ENCODE measurements around the gene LETM1.
A peak's percentile ranks its signal among the peaks of the same experiment; 100 is the strongest.

Gene LETM1

GRCh38 chr4:1802720-1803522, 53.0 kb downstream of the LETM1 start:
- WGBS (ENCODE audit: extremely low coverage, insufficient coverage, insufficient read length), result no CpG with 5 or more reads among the region's 71 CpGs
- no peak overlapping the region for H3K14ac ChIP-seq (ENCODE audit: low read length)
- H3K27ac ChIP-seq (ENCODE audit: low read depth, low read length), result no peak overlapping the region
- peak; percentile 49 to 55 for DNase-seq
- no peak overlapping the region for H2BK12ac ChIP-seq (ENCODE audit: low read length)
- no peak overlapping the region for H2BK5ac ChIP-seq (ENCODE audit: low read depth, low read length, poor library complexity)
- H3K79me1 ChIP-seq (ENCODE audit: low read length), result no peaks in the 10 kb centered on the region
- no peak overlapping the region for H3K4me2 ChIP-seq (ENCODE audit: low read length)
- no peak overlapping the region for H3K18ac ChIP-seq (ENCODE audit: low read length)
- H3K9ac ChIP-seq (ENCODE audit: low read length), result no peak overlapping the region
- H3K4me3 ChIP-seq (ENCODE audit: low read depth, low read length), result no peak overlapping the region
- no peak overlapping the region for H3K23ac ChIP-seq (ENCODE audit: low read length)
- H2AK5ac ChIP-seq (ENCODE audit: low read length), result no peak overlapping the region
- H2AFZ ChIP-seq (ENCODE audit: insufficient read depth, low read length, poor library complexity), result no peak overlapping the region
- H3K9me3 ChIP-seq (ENCODE audit: insufficient read depth, low read depth, low read length), result peaks cover 4% of the 10 kb centered on the region
- no peaks in the 10 kb centered on the region for H3K79me2 ChIP-seq (ENCODE audit: control insufficient read depth, insufficient read depth, low read length, poor library complexity)
- H4K8ac ChIP-seq (ENCODE audit: low read depth, low read length), result no peak overlapping the region
- no peaks in the 10 kb centered on the region for H3K27me3 ChIP-seq (ENCODE audit: insufficient read depth, low read length)
- H4K91ac ChIP-seq (ENCODE audit: low read depth, low read length), result no peak overlapping the region
- no peaks in the 10 kb centered on the region for H3K4me1 ChIP-seq (ENCODE audit: control insufficient read depth in 1 of 2, insufficient read depth in 2 of 2, low read length in 2 of 2)
- H2BK120ac ChIP-seq (ENCODE audit: insufficient read depth, low read length, poor library complexity), result no peak overlapping the region
- peaks cover 13 to 26% of the 10 kb centered on the region in 2 experiments for H3K36me3 ChIP-seq (ENCODE audit: control insufficient read depth in 1 of 2, insufficient read depth in 2 of 2, low read length in 2 of 2)
- H4K12ac ChIP-seq (ENCODE audit: low read depth, low read length), result no peak overlapping the region
- no peak overlapping the region for H3K4ac ChIP-seq (ENCODE audit: low read depth, low read length)

GRCh38 chr4:1802151-1802715, 53.7 kb downstream of the LETM1 start:
- no CpG with 5 or more reads among the region's 22 CpGs for WGBS (ENCODE audit: extremely low coverage, insufficient coverage, insufficient read length)

GRCh38 chr4:1801286-1801958, 54.5 kb downstream of the LETM1 start:
- no peak overlapping the region for H3K4me3 ChIP-seq (ENCODE audit: low read depth, low read length)
- WGBS (ENCODE audit: extremely low coverage, insufficient coverage, insufficient read length), result no CpG with 5 or more reads among the region's 56 CpGs
- H3K14ac ChIP-seq (ENCODE audit: low read length), result no peak overlapping the region
- no peak overlapping the region for H2BK12ac ChIP-seq (ENCODE audit: low read length)
- DNase-seq, result no peak
- no peak overlapping the region for H4K8ac ChIP-seq (ENCODE audit: low read depth, low read length)
- H3K18ac ChIP-seq (ENCODE audit: low read length), result no peak overlapping the region
- no peak overlapping the region for H3K9ac ChIP-seq (ENCODE audit: low read length)
- peaks cover 13 to 23% of the 10 kb centered on the region in 2 experiments for H3K36me3 ChIP-seq (ENCODE audit: control insufficient read depth in 1 of 2, insufficient read depth in 2 of 2, low read length in 2 of 2)
- no peaks in the 10 kb centered on the region for H3K79me2 ChIP-seq (ENCODE audit: control insufficient read depth, insufficient read depth, low read length, poor library complexity)
- no peak overlapping the region for H2AFZ ChIP-seq (ENCODE audit: insufficient read depth, low read length, poor library complexity)
- no peak overlapping the region for H2AK5ac ChIP-seq (ENCODE audit: low read length)
- no peaks in the 10 kb centered on the region for H3K27me3 ChIP-seq (ENCODE audit: insufficient read depth, low read length)
- no peak overlapping the region for H3K4ac ChIP-seq (ENCODE audit: low read depth, low read length)
- no peak overlapping the region for H4K12ac ChIP-seq (ENCODE audit: low read depth, low read length)
- H2BK5ac ChIP-seq (ENCODE audit: low read depth, low read length, poor library complexity), result no peak overlapping the region
- no peak overlapping the region for H2BK120ac ChIP-seq (ENCODE audit: insufficient read depth, low read length, poor library complexity)
- no peaks in the 10 kb centered on the region for H3K79me1 ChIP-seq (ENCODE audit: low read length)
- no peak overlapping the region for H3K4me2 ChIP-seq (ENCODE audit: low read length)
- H3K27ac ChIP-seq (ENCODE audit: low read depth, low read length), result no peak overlapping the region
- no peak overlapping the region for H3K23ac ChIP-seq (ENCODE audit: low read length)
- no peak overlapping the region for H4K91ac ChIP-seq (ENCODE audit: low read depth, low read length)
- H3K9me3 ChIP-seq (ENCODE audit: insufficient read depth, low read depth, low read length), result peaks cover 3% of the 10 kb centered on the region
- H3K4me1 ChIP-seq (ENCODE audit: control insufficient read depth in 1 of 2, insufficient read depth in 2 of 2, low read length in 2 of 2), result no peaks in the 10 kb centered on the region

More at GRCh38 chr4:1802151-1802715, 53.7 kb downstream of the LETM1 start:
- H3K4me3 ChIP-seq (ENCODE audit: low read depth, low read length), result no peak overlapping the region
- no peak overlapping the region for H2AFZ ChIP-seq (ENCODE audit: insufficient read depth, low read length, poor library complexity)
- no peaks in the 10 kb centered on the region for H3K79me2 ChIP-seq (ENCODE audit: control insufficient read depth, insufficient read depth, low read length, poor library complexity)
- H3K79me1 ChIP-seq (ENCODE audit: low read length), result no peaks in the 10 kb centered on the region
- no peak overlapping the region for H2BK12ac ChIP-seq (ENCODE audit: low read length)
- no peak overlapping the region for H3K27ac ChIP-seq (ENCODE audit: low read depth, low read length)
- no peak overlapping the region for H3K4ac ChIP-seq (ENCODE audit: low read depth, low read length)
- peak in 1 of 2 donors; percentile 20 for DNase-seq
- H3K23ac ChIP-seq (ENCODE audit: low read length), result no peak overlapping the region
- H3K14ac ChIP-seq (ENCODE audit: low read length), result no peak overlapping the region
- peaks cover 13 to 26% of the 10 kb centered on the region in 2 experiments for H3K36me3 ChIP-seq (ENCODE audit: control insufficient read depth in 1 of 2, insufficient read depth in 2 of 2, low read length in 2 of 2)
- no peaks in the 10 kb centered on the region for H3K27me3 ChIP-seq (ENCODE audit: insufficient read depth, low read length)
- no peak overlapping the region for H4K12ac ChIP-seq (ENCODE audit: low read depth, low read length)
- H2BK5ac ChIP-seq (ENCODE audit: low read depth, low read length, poor library complexity), result no peak overlapping the region
- no peak overlapping the region for H3K9ac ChIP-seq (ENCODE audit: low read length)
- H2BK120ac ChIP-seq (ENCODE audit: insufficient read depth, low read length, poor library complexity), result no peak overlapping the region
- H4K8ac ChIP-seq (ENCODE audit: low read depth, low read length), result no peak overlapping the region
- H4K91ac ChIP-seq (ENCODE audit: low read depth, low read length), result no peak overlapping the region
- no peaks in the 10 kb centered on the region for H3K4me1 ChIP-seq (ENCODE audit: control insufficient read depth in 1 of 2, insufficient read depth in 2 of 2, low read length in 2 of 2)
- no peak overlapping the region for H3K4me2 ChIP-seq (ENCODE audit: low read length)
- H3K9me3 ChIP-seq (ENCODE audit: insufficient read depth, low read depth, low read length), result peaks cover 4% of the 10 kb centered on the region
- no peak overlapping the region for H3K18ac ChIP-seq (ENCODE audit: low read length)
- no peak overlapping the region for H2AK5ac ChIP-seq (ENCODE audit: low read length)

- H2BK120ac ChIP-seq (ENCODE audit: insufficient read depth, low read length, poor library complexity), result no peak overlapping the region
Measured at GRCh38 chr4:1800805-1801204, 55.2 kb downstream of the LETM1 start.

More at GRCh38 chr4:1800805-1801204, 55.2 kb downstream of the LETM1 start:
- Histone ChIP-seq H3K27me3 (ENCODE audit: insufficient read depth, low read length) (peaks cover under 1% of the 10 kb centered on the region), H3K4me3 (ENCODE audit: low read depth, low read length) (no peak overlapping the region), H3K27ac (ENCODE audit: low read depth, low read length) (no peak overlapping the region), H2BK5ac (ENCODE audit: low read depth, low read length, poor library complexity) (no peak overlapping the region), H3K9me3 (ENCODE audit: insufficient read depth, low read depth, low read length) (peaks cover 3% of the 10 kb centered on the region), H4K12ac (ENCODE audit: low read depth, low read length) (no peak overlapping the region), H3K23ac (ENCODE audit: low read length) (no peak overlapping the region), H3K14ac (ENCODE audit: low read length) (no peak overlapping the region), H3K4me2 (ENCODE audit: low read length) (no peak overlapping the region), H3K9ac (ENCODE audit: low read length) (no peak overlapping the region), H3K36me3 (ENCODE audit: control insufficient read depth in 1 of 2, insufficient read depth in 2 of 2, low read length in 2 of 2) (peaks cover 11 to 20% of the 10 kb centered on the region in 2 experiments), H2BK12ac (ENCODE audit: low read length) (no peak overlapping the region), H3K79me2 (ENCODE audit: control insufficient read depth, insufficient read depth, low read length, poor library complexity) (no peaks in the 10 kb centered on the region), H3K79me1 (ENCODE audit: low read length) (no peaks in the 10 kb centered on the region), H4K8ac (ENCODE audit: low read depth, low read length) (no peak overlapping the region), H2AK5ac (ENCODE audit: low read length) (no peak overlapping the region), H2AFZ (ENCODE audit: insufficient read depth, low read length, poor library complexity) (no peak overlapping the region), H3K4me1 (ENCODE audit: control insufficient read depth in 1 of 2, insufficient read depth in 2 of 2, low read length in 2 of 2) (no peaks in the 10 kb centered on the region), H4K91ac (ENCODE audit: low read depth, low read length) (no peak overlapping the region), H3K18ac (ENCODE audit: low read length) (no peak overlapping the region), H3K4ac (ENCODE audit: low read depth, low read length) (no peak overlapping the region)
- DNase-seq, result no peak
- WGBS (ENCODE audit: extremely low coverage, insufficient coverage, insufficient read length), result no CpG with 5 or more reads among the region's 10 CpGs
